ENCODE data around the gene VMP1.
A peak's percentile ranks its signal among the peaks of the same experiment; 100 is the strongest.
"Not testable (repeated sequence)": the region's sequence is repeated elsewhere in the genome, so short reads cannot be mapped to it uniquely, and the experiment has no call there.

Gene VMP1

DNA sequence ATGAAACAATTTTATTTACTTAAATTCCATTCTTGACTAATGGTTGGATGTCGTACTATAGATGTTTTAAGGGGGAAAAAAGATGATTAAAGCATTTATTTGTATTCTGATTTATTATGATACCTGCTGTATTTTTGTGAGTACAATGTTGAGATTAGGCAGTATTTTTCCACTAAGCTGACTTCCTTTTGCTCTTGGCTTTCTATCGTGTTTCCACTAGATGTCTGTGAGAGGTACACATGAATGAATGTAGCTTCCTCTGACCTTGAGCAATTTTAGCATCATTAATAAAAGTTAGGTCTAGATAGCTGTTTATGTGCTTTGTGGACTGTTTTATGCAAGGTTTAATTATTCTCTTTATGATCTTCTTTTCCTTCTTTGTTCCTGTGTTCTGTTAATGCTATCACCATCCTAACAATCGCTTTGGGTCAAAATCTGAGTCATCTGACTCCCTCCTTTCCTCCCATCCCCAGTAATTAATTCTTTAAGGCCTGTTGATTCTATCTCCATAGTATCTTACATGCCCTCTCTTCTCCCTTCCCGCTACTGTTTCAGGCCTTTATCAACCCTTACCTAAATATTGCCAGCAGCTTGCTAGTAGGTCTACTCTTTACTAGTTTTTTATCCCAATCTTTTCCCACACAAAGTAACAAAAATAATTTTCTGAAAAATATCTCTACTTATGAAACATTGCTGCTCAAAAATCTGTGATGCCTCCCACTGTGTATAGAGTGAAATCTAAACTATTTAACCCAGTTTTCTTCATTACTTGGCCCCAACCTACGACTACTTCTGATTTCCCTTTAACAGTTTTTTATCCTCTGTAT, 76.0 kb downstream of the VMP1 start:
- no peak for DNase-seq

DNA sequence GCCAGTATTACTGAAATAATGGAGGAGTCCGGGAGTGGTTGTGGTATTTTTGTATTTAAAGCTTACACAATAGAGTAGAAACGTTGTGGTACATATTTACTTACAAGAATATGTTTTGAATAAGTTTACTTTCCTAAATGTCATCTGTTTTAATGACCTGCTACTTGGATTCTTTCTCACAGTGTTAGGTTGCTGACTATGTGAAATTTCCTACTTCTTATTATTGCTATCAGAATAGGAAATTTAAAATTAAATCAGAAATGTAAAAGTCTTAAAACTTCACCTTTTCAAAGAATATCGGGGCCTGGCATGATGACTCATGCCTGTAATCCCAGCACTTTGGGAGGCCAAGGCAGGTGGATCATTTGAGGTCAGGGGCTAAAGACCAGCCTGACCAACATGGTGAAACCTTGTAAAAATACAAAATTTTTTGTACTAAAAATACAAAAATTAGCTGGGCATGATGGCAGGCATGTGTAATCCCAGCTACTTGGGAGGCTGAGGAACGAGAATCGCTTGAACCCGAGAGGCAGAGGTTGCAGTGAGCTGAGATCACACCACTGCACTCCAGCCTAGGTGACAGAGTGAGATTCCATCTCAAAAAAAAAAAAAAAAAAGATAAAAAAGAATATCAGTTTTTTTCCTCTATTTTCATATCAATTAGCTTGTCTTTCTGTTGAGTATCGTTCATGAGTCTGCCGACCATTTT, 77.8 kb downstream of the VMP1 start:
- DNase-seq = no peak

DNA sequence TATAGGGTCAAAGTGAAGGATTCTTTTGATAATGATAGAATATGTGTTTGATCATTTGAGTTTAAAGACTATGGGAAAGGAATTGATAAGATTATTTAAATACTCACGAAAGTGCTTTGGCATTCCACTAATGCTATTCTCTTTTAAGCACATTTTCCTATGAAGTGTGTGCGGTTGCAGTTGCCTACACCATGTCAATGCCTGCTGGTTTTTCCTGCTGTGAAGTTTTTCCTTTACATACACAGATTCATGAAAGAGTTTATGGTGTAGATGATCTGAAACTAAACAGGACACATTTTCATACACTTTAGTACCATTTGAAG, 78.7 kb downstream of the VMP1 start:
- no peak for DNase-seq

DNA sequence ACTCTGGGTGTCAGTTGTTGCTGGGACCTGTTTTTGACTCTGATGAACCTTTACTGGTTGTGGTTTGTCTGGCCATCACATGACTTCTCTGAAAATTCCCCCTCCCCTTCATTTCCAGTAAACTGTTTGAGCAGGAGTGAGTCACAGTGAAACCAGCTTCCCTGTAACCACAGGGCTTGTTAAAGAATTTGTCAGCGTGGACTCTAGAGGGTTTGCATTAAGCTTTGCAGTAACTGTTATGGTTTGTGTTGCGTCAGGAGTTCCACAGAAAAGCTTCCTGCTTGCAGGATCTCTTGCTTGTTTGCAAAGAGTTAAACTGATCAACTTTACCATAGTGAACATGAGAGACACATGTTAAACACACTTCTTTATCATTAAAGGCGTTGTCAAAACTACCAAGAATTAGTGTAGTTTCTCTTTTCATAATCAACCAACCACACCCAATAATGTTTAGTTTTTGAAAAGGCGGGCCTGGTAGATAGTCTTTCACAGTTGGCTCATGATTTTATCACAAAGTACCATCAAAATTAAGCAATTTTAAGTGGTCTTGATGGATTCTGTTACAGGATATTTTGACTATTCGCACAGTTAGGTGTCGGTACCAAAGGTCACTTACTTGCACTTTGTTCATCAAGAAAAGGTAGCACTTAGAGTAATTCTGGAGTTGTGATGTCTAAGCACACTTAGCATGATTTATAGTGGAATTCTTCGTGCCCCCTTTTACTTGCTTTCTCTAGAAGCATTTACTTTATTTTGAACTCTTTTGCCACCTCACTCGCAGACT, 79.3 kb downstream of the VMP1 start:
- peak; percentile 20 for DNase-seq

DNA sequence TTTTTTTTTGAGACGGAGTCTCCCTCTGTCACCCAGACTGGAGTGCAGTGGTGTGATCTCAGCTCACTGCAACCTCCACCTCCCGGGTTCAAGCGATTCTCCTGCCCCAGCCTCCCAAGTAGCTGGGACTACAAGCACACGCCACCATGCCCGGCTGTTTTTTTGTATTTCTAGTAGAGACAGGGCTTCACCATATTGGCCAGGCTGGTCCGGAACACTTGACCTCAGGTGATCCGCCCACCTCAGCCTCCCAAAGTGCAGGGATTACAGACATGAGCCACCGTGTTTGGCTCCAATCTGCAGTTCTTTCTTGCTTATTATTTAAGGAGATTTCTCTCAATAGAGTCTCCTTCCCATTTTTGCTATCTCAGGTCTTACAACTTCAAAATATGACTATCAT, 82.4 kb downstream of the VMP1 start:
- DNase-seq = not testable (repeated sequence)

DNA sequence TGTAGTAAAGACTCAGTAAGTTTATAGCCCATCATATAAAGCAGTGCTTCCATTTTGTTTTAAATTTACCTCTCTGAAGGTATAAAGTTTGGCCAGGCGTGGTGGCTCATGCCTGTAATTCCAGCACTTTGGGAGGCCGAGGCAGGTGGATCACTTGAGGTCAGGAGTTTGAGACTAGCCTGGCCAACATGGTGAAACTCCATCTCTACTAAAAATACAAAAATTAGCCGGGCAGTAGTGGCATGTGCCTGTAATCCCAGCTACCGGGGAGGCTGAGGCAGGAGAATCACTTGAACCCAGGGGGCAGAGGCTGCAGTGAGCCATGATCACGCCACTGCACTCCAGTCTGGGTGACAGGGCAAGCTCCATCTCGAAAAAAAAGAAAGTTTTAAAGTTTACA, 83.0 kb downstream of the VMP1 start:
- not testable (repeated sequence) for DNase-seq

DNA sequence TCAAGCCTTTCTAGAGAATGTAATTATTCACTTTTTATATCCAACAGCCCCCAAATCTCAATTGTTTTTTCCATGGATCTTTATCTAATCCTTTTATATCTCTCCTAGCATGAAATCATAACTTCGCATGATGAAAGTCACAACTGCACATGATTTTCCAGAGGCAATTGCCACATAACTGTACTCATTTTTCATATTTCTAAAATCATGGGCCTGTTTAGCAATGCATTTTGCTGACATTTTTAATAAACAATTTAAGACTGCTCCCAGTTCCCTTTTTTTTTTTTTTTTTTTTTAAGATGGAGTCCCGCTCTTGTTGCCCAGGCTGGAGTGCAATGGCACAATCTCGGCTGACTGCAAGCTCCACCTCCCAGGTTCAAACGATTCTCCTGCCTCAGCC, 83.5 kb downstream of the VMP1 start:
- no peak for DNase-seq

DNA sequence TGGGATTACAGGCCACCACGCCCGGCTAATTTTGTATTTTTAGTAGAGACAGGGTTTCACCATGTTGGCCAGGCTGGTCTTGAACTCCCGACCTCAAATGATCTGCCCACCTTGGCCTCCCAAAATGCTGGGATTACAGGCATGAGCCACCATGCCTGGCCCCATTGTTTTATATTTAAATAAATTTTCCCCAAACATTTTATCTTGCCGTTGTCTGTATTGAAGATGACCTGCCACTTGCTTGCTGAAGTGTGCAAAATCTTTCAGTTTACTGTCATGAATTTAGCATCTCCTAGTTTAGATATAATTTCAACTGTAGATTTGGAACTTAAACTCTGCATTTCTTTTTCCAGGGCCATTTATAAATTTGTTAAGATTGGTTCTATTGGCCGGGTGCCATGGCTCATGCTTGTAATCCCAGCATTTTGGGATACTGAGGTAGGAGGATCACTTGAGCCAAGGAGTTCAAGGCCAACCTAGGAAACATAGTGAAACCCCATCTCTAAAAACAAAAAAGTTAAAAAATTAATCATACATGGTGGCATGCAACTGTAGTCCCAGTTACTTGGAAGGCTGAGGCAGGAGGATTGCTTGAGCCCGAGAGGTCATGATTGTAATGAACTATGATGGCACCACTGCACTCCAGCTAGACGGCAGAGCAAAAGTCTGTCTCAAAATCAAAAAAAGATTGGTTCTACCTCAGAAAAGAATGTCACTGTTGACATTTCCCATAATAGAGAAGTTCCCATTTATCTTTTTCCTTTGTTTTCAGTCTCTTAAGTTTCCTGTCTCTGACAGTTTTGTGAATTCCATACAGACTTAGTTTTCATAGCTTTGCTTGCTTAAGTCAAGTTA, 84.4 kb downstream of the VMP1 start:
- no peak for DNase-seq

DNA sequence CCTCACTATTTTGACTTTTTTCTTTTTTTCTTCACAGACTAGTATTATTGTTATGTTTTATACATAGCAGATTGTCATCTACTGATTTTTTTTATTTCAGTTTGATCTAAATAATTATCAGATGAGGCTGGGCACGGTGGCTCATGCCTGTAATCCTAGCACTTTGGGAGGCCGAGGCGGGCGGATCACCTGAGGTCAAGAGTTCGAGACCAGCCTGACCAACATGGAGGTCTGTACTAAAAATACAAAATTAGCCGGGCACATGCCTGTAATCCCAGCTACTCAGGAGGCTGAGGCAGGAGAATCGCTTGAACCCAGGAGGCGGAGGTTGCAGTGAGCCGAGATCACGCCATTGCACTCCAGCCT, 85.0 kb downstream of the VMP1 start:
- not testable (repeated sequence) for DNase-seq

DNA sequence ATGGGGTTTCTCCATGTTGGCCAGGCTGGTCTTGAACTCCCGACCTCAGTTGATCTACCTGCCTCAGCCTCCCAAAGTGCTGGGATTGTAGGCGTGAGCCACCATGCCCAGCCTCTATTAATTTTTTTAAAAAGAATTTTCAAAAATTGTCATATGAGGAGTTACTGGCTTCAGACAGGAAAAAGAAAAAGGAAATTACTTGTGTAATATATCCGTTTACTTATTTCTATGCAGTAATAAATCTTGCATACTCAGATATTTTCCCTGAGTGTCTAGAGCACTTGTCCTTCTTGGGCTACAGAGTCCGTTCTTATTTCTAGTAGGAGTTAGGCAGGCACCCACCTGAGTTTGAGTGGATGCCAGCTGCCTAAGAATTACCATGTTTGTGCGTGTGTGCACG, 85.8 kb downstream of the VMP1 start:
- DNase-seq = no peak

DNA sequence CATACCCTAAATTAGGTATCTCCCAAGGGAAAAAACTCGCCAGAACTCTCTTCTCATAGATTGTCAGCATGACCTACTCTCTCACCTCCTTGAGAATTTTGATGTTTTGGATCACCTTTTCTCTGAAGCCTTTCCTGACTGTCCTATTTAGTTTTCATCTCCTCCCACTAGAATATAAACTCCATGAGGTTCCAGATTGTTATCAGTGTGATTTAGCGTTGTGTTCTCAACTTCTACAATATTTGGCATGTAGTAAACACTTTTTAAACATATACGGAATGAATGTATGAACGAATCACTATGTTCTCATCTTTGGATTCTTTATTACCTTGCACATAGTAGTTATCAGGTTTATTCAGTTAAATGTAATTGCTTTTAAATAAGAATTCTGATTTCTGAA, 88.7 kb downstream of the VMP1 start:
- DNase-seq = no peak

DNA sequence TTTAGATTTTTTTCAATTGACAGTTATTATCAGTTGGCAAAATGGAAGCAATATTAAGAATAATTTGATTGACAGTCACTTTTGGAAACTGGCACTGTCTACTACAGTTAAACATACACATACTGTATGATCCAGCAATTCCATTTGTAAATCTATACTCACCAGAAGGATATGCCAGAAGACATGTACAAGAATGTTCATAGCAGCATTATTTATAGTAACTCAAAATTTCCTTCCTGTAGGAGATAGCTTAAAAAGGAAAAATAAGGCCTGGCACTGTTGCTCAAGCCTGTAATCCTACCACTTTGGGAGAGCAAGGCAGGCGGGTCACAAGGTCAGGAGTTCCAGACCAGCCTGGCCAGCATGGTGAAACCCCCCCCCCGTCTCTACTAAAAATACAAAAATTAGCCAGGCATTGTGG, 89.3 kb downstream of the VMP1 start:
- DNase-seq = no peak

DNA sequence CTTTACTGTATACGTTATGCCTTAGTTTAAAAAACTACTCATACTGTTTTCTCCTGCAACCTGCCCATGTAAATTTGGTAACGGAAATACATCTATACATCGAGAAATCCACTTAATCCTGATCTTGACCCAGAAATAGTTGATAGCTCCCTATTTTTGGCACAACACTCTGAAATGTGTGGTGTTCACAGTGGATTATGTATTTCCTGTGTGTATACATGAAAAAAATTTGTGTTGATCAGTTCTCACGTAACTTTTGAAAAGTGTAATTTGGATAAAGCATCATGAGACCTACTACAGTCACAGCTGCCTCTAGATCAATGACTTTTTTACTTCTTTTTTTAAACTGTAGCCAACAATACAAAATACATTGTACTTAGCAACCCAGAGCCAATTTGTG, 90.7 kb downstream of the VMP1 start:
- DNase-seq = no peak

DNA sequence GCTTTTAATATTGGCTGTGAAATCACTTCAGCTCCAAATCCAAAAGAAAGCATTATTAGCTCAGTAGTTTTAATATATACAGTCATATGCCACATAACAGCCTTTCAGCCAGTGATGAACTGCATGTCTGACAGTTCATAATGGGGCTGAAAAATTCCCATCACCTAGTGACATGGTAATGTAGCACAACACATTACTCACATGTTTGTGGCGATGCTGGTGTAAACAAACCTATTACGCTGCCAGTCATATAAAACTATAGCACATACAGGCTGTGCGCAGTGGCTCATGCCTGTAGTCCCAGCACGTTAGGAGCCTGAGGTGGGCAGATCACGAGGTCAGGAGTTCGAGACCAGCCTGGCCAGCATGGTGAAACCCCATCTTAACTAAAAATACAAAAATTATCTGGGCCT, 93.1 kb downstream of the VMP1 start:
- no peak for DNase-seq

DNA sequence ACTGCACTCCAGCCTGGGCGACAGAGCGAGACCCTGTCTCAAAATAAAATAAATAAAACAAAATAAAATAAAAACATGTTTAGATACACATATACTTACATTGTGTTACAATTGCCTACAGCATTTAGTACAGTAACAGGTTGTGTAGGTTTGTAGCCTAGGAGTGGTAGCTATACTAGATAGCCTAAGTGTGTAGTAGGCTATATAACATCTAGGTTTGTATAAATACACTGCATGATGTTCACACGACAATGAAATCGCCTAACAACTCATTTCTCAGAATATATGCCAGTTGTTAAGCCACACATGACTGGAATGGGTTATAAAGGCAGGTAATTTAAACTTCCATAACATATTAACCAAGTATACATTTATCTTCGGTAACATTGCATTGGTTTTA, 94.7 kb downstream of the VMP1 start:
- DNase-seq = no peak

DNA sequence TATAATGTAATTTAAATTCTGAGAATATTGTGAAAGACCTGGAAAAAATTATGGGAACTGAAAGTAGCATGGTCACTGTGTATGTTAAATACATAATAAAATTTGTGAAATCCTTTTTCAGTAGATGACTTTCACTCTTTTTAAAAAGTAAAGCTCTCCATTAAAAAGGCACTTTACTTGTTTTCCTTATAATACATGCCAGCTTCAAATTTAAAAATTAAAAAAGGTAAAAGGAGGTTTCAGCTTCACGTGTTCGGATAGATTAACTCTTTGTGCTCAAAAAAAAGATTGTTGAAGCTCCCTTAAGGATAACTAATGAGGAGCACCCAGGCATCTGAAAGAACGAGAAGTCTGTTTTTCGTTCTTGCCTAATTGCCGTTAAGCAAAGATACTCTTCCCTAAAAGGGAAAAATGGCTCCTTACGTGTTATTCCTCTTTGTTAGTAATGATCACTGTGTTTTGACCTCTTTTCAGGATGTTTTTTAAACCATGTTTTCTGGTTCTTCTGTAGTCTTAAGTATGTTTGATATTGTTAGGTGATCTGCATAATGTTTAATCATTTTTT, 97.5 kb downstream of the VMP1 start:
- DNase-seq = no peak

DNA sequence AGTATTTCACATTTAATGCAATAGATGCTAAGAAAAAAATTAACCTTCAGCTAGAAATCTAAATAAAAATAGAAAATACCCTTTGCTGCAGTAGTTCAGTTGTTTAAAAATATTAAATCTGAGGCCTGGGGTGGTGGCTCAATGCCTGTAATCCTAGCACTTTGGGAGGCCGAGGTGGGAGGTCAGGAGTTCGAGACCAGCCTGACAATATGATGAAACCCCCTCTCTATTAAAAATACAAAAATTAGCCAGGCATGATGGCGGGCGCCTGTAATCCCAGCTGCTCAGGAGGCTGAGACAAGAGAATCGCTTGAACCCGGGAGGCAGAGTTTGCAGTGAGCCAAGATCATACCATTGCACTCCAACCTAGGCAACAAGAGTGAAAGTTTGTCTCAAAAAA, 98.9 kb downstream of the VMP1 start:
- not testable (repeated sequence) for DNase-seq

DNA sequence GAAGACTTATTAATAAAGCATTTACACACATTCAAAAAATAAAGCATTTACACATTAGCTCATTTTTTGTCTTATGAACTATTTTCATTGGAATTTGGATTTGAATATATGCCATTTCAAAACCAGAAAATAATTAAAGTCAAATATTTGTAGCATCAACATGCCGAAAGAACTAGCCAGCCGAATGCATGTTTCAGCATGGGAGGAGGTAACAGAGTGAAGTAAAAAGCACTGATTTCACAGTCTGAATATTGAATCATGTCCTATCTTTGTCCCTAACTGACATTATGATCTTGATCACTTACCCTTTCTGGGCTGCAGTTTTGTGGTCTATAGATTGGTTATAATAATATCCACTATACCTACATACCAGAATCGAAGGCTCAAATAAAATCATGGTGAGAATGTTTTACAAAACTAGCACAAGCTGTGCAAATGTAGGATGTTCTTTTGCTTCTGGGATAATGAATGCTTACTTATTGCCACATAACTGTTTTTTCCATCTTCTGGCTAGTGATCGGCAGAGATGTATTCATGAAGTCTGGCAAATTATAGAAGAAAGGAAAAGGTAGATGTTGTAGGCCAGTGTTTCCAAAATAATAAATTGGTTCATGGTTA, 100.5 kb downstream of the VMP1 start:
- no peak for DNase-seq

DNA sequence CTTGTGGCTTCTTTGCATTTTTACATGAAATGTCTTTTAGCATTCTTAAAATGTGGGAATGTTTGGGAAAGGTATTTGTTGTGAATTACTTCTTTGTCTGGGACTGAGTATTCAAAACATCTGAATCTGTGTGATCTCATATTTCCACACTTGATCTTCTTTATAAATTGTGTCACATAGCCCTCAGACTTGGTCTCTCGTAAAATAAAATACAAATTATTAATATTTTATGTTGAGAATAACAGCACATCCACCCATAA, 103.4 kb downstream of the VMP1 start:
- no peak for DNase-seq

DNA sequence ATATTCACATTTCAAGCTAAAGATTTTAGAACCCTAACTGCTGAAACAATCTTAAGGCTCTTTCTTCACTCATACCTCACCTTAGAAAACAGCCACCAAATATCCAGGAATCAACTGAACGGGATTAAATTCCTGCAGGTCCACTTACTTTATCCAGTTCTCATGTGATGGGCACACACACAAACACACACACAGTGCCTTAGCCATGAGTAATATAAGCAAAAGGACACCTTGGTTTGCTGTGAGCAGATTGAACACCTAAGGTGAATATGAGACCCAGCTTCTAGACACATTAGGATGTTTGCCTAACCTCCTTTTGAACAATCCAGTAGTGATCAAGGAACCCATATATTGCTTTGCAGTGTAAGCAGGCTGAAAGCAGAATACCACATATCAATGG, 103.8 kb downstream of the VMP1 start:
- no peak for DNase-seq

DNA sequence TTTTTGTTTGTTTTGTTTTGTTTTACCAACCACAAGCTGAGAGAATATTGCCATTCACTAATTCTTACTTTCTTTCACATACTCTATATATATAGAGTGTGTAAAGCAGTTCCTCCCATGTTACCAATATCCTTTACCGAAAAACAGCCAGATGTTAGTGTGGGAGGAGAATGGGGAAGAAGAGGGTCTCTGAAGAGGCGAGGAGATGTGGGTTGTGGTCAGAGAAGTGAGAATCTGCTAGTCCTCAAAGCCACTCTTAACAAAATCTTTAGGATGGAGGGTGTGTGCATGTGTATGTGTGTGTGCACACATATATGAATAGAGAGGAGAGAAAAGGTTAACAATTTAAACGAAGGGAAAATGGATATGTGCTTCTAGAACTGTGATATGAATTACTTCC, 104.7 kb downstream of the VMP1 start:
- no peak for DNase-seq

DNA sequence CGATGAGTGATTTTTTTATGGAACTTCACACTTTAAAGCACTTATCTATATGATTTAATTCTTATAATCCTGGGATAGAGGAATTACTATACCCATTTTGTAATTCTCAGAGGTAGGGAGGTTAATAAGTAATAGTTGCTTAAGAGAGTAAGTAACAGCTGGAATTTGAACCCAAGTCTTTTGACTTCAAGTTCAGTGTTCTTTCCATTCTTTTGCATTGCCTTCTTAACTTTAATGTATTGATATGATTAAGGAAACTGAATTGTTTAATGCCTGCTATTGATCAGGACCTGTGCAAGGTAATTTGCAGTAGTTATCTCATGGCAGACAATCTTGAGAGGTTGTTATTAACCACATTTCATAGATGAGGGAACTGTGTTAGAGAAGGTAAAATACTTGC, 106.8 kb downstream of the VMP1 start:
- DNase-seq = no peak

Measured in effector CD8-positive, alpha-beta T cell (primary cell).